Keratinocyte (primary cell): ENCODE results near the gene C11orf86. TPM values are rescaled to one million over a fixed set of nuclear protein-coding genes. Genes with fewer than 3 reads are reported as not detected.

ENCODE experiments used
- DNase-seq: peaks from one replicate; pipeline ENCODE4 v3.0.0-alpha.2; 2011; ENCODE audit warnings: low read depth, missing footprints, low spot score
- FAIRE-seq: peaks from 2 replicates; lab custom pipeline; 2011; peaks lifted over from hg19 to GRCh38; lab: Jason Lieb, UNC
- H2AFZ ChIP-seq: 2 replicates; pipeline ENCODE4 v1.6.0; 2012; ENCODE audit warnings: low read length, control low read depth, inconsistent platforms; ENCODE audit not compliant: control insufficient read depth
- H3K27ac ChIP-seq: 2 replicates; pipeline ENCODE4 v1.5.1; 2011; ENCODE audit warnings: low read length; ENCODE audit not compliant: control insufficient read depth, insufficient read depth
- H3K27me3 ChIP-seq: 3 replicates; pipeline ENCODE4 v1.6.0; 2011; ENCODE audit warnings: low read length; ENCODE audit not compliant: control insufficient read depth, insufficient read depth; ENCODE audit errors: extremely low read depth
- H3K36me3 ChIP-seq, 2 experiments: 2 replicates in 1 of 2; 3 replicates in 1 of 2; pipeline ENCODE4 v1.5.1; 2011; ENCODE audit warnings: low read length in 2 of 2, mild to moderate bottlenecking in 1 of 2; ENCODE audit not compliant: control insufficient read depth in 2 of 2, insufficient read depth in 2 of 2; ENCODE audit errors: extremely low read depth in 1 of 2
- H3K4me1 ChIP-seq: 3 replicates; pipeline ENCODE4 v1.5.1; 2011; ENCODE audit warnings: low read length; ENCODE audit not compliant: control insufficient read depth, insufficient read depth; ENCODE audit errors: extremely low read depth
- H3K4me2 ChIP-seq: 3 replicates; pipeline ENCODE4 v1.6.0; 2011; ENCODE audit warnings: low read depth, low read length; ENCODE audit not compliant: control insufficient read depth, insufficient read depth; ENCODE audit errors: extremely low read depth
- H3K4me3 ChIP-seq, 3 experiments: fragments of 200-600 bp in 1 of 3; sonication (generic) in 1 of 3; 2 replicates in 2 of 3; 3 replicates in 1 of 3; pipeline ENCODE4 v1.5.1; 2011 to 2016; ENCODE audit warnings: low read length in 3 of 3, mild to moderate bottlenecking in 3 of 3, control low read depth in 2 of 3, inconsistent platforms in 1 of 3, low read depth in 1 of 3, mixed read lengths in 1 of 3, mixed run types in 1 of 3, moderate library complexity in 1 of 3; ENCODE audit not compliant: control insufficient read depth in 2 of 3, insufficient read depth in 2 of 3; ENCODE audit errors: extremely low read depth in 1 of 3
- H3K79me2 ChIP-seq: 2 replicates; pipeline ENCODE4 v1.6.0; 2012; ENCODE audit warnings: low read length; ENCODE audit not compliant: control insufficient read depth, insufficient read depth
- H3K9ac ChIP-seq: 3 replicates; pipeline ENCODE4 v1.6.0; 2011; ENCODE audit warnings: low read length; ENCODE audit not compliant: control insufficient read depth, insufficient read depth; ENCODE audit errors: extremely low read depth
- H3K9me1 ChIP-seq: 3 replicates; pipeline ENCODE4 v1.6.0; 2011; ENCODE audit warnings: low read length; ENCODE audit not compliant: control insufficient read depth, insufficient read depth; ENCODE audit errors: extremely low read depth
- H3K9me3 ChIP-seq: 2 replicates; pipeline ENCODE4 v1.5.1; 2012; ENCODE audit warnings: low read depth, low read length; ENCODE audit not compliant: control insufficient read depth
- H4K20me1 ChIP-seq: 3 replicates; pipeline ENCODE4 v1.6.0; 2011; ENCODE audit warnings: low read length; ENCODE audit not compliant: control insufficient read depth, insufficient read depth; ENCODE audit errors: extremely low read depth
- CTCF ChIP-seq, 3 experiments: IDR thresholded peaks in 1 of 3; conservative IDR thresholded peaks in 1 of 3; optimal IDR thresholded peaks in 1 of 3; 2 replicates in 2 of 3; 3 replicates in 1 of 3; pipeline versions ENCODE3 to v1.5.1; 2011; ENCODE audit warnings: low read length in 3 of 3, mild to moderate bottlenecking in 3 of 3, moderate library complexity in 2 of 3, control low read depth in 1 of 3, inconsistent platforms in 1 of 3; ENCODE audit not compliant: insufficient read depth in 2 of 3; ENCODE audit errors: extremely low read depth in 1 of 3
- EZH2 ChIP-seq: IDR thresholded peaks from one replicate; pipeline ENCODE4 v1.6.1; 2012; ENCODE audit warnings: inconsistent platforms, mild to moderate bottlenecking, low read length, moderate library complexity
- dilution Hi-C: fragments of 300-500 bp; cut with MboI; formaldehyde crosslinking; loops from one replicate; pipeline ENCODE4 v1.7.0; 2020; ENCODE audit warnings: low sequenced_read_pairs; ENCODE audit not compliant: extremely low pct_ligation_motif_present
- polyA plus RNA-seq, 5 experiments: library from polyadenylated mRNA; depleted of rRNA in 3 of 5; stranded (reverse) in 3 of 5; stranded (forward) in 1 of 5; unstranded in 1 of 5; fragments of >200 nt; gene quantifications; 1 replicate in 1 of 5; 2 replicates in 3 of 5; 3 replicates in 1 of 5; pipeline versions ENCODE4 v1.2.1 to v1.2.3, GENCODE V29; 2011 to 2012; ENCODE audit warnings: missing spikeins in 2 of 5, low read depth in 1 of 5, low replicate concordance in 1 of 5

Gene C11orf86
- polyA plus RNA-seq, 1 donor (not counting 4 experiments of a cell fraction or from before 2014, with no cell fraction given) = not detected

DNA sequence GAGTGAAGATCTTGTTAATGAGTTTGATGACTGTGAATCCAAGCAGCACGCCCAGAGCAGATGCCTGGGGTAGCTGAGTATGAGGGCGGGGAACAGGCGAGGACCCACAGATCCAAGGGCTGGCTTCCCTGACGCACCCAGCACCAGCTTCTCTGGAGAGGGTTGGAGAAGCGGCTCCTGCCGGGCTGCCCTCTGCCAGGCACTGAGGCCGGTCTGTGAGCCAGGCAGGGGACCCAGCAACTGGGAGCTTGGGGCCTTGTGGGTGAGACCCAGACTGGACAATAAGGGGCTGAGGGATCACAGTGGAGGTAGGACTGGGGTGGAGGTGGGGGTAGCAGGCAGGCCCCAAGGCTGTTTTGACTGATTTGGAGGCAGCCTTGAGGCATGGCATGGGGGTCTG lies 39.2 kb downstream of the C11orf86 start:
- Histone ChIP-seq H4K20me1 (no peaks in the 10 kb centered on the region), H3K27me3 (no peaks in the 10 kb centered on the region), H2AFZ (no peak overlapping the region), H3K36me3 (no peaks in the 10 kb centered on the region), H3K4me1 (no peaks in the 10 kb centered on the region), H3K9me3 (no peaks in the 10 kb centered on the region), H3K9ac (no peak overlapping the region), H3K4me2 (no peak overlapping the region), H3K9me1 (no peaks in the 10 kb centered on the region), H3K79me2 (no peaks in the 10 kb centered on the region), H3K4me3 (no peak overlapping the region), H3K27ac (no peak overlapping the region)
- no peak for TF ChIP-seq EZH2
- no peak for FAIRE-seq
- dilution Hi-C loops = no loop called here
- no peak for DNase-seq

GRCh38 chr11:67015048-67015447 lies 39.9 kb downstream of the C11orf86 start:
- DNase-seq (no peak), FAIRE-seq (no peak)
- Histone ChIP-seq H3K9ac (no peak overlapping the region), H4K20me1 (no peaks in the 10 kb centered on the region), H3K4me1 (no peaks in the 10 kb centered on the region), H3K27ac (no peak overlapping the region), H3K4me3 (no peak overlapping the region), H3K36me3 (no peaks in the 10 kb centered on the region), H3K27me3 (no peaks in the 10 kb centered on the region), H3K9me1 (no peaks in the 10 kb centered on the region), H2AFZ (no peak overlapping the region), H3K4me2 (no peak overlapping the region), H3K9me3 (no peaks in the 10 kb centered on the region), H3K79me2 (no peaks in the 10 kb centered on the region)
- dilution Hi-C loops = no loop called here
- TF ChIP-seq CTCF (optimal IDR thresholded peaks at IDR 0.05 in 1 of 3, IDR thresholded peaks at IDR 0.05 in 1 of 3, conservative IDR thresholded peaks at IDR 0.05 in 1 of 3; ENCODE audit: extremely low read depth in 1 of 3, insufficient read depth in 2 of 3, low read length in 3 of 3) (no peak), EZH2 (no peak)

- Histone ChIP-seq H3K4me1 (no peaks in the 10 kb centered on the region), H3K27me3 (no peaks in the 10 kb centered on the region), H3K4me2 (no peak overlapping the region), H2AFZ (no peak overlapping the region), H3K4me3 (no peak overlapping the region), H4K20me1 (no peaks in the 10 kb centered on the region), H3K27ac (no peak overlapping the region), H3K9ac (no peak overlapping the region), H3K9me3 (no peaks in the 10 kb centered on the region), H3K9me1 (no peaks in the 10 kb centered on the region), H3K79me2 (no peaks in the 10 kb centered on the region), H3K36me3 (no peaks in the 10 kb centered on the region)
- dilution Hi-C loops = no loop called here
- TF ChIP-seq CTCF (optimal IDR thresholded peaks at IDR 0.05 in 1 of 3, IDR thresholded peaks at IDR 0.05 in 1 of 3, conservative IDR thresholded peaks at IDR 0.05 in 1 of 3; ENCODE audit: extremely low read depth in 1 of 3, insufficient read depth in 2 of 3, low read length in 3 of 3) = no peak
- TF ChIP-seq EZH2 = no peak
- DNase-seq (no peak), FAIRE-seq (no peak)
These were observed 41.4 kb downstream of the C11orf86 start for GRCh38 chr11:67016550-67016949.
